Fibroblast of skin of scalp (primary cell): ENCODE data around the gene ACLY.
"Not testable (repeated sequence)": the region's sequence is repeated elsewhere in the genome, so short reads cannot be mapped to it uniquely, and the experiment has no call there.

Experiments used
- DNase-seq: peaks from one replicate; pipeline ENCODE4 v3.0.0-alpha.2; 2013

Gene ACLY

GRCh38 chr17:41939693-41940090 is 20.9 kb upstream of the ACLY start:
- DNase-seq, result no peak

GRCh38 chr17:41939044-41939692 is 20.4 kb upstream of the ACLY start:
- no peak for DNase-seq

GRCh38 chr17:41937970-41938954 is 19.5 kb upstream of the ACLY start:
- DNase-seq, result no peak

- no peak for DNase-seq
Measured at GRCh38 chr17:41935641-41936040, 16.9 kb upstream of the ACLY start.

GRCh38 chr17:41932816-41933389 is 14.2 kb upstream of the ACLY start:
- DNase-seq, result no peak

- not testable (repeated sequence) for DNase-seq
Measured at GRCh38 chr17:41931715-41932114, 13.0 kb upstream of the ACLY start.

- not testable (repeated sequence) for DNase-seq
Measured at GRCh38 chr17:41930833-41931156, 12.0 kb upstream of the ACLY start.

- peak; percentile 98 for DNase-seq
Measured at GRCh38 chr17:41930009-41930832, 11.5 kb upstream of the ACLY start, which contains the start of gene ODAD4. Gene ODAD4, plus strand, starts transcription at chr17:41930617. Its CDS starts 107 bp downstream, at chr17:41930724.

- no peak for DNase-seq
Measured at GRCh38 chr17:41928693-41929251, 10.0 kb upstream of the ACLY start.

GRCh38 chr17:41925991-41926590 is 7.3 kb upstream of the ACLY start:
- no peak for DNase-seq

- no peak for DNase-seq
Measured at GRCh38 chr17:41920580-41920955, 1.8 kb upstream of the ACLY start.

- DNase-seq, result no peak
Measured at GRCh38 chr17:41919840-41920579, 1.3 kb upstream of the ACLY start.

- DNase-seq, result no peak
Measured at GRCh38 chr17:41919165-41919817, 540 bp upstream of the ACLY start.

GRCh38 chr17:41917679-41918313 is 955 bp downstream of the ACLY start:
- DNase-seq, result peak; percentile 47

GRCh38 chr17:41917192-41917591 is 1.6 kb downstream of the ACLY start:
- DNase-seq, result peak; percentile 63

- no peak for DNase-seq
Measured at GRCh38 chr17:41915566-41915965, 3.2 kb downstream of the ACLY start.

- DNase-seq, result no peak
Measured at GRCh38 chr17:41915020-41915419, 3.7 kb downstream of the ACLY start.

GRCh38 chr17:41914358-41914766 is 4.4 kb downstream of the ACLY start:
- no peak for DNase-seq

- no peak for DNase-seq
Measured at GRCh38 chr17:41913798-41914197, 5.0 kb downstream of the ACLY start.

- no peak for DNase-seq
Measured at GRCh38 chr17:41912925-41913324, 5.8 kb downstream of the ACLY start.
